GM12878 (cell line): Measurements from ENCODE around the gene C17orf107. TPM values are rescaled to one million over a fixed set of nuclear protein-coding genes. Genes with fewer than 3 reads are reported as not detected.

Experiments
- ATAC-seq: fragments of 200-7000 bp; cut with Tn5 transposase; 3 replicates; pipeline ENCODE4 v1.9.1; 2020; ENCODE audit warnings: mild to moderate bottlenecking, moderate library complexity
- BruUV-seq: library from RNA; stranded (reverse); fragments of 400-500 nt; replicated peaks from 2 replicates; lab custom pipeline; 2021; lab: Mats Ljungman, UMichigan
- CTCF ChIA-PET: fragments of 300-600 bp; sonication (Branson Sonifier 250); formaldehyde crosslinking; extraction: SDS; loops from one replicate; lab custom pipeline; 2021; ENCODE audit warnings: inconsistent platforms; lab: Yijun Ruan, JAX
- POLR2A ChIA-PET: fragments of 350-600 bp; formaldehyde crosslinking; extraction: SDS; loops from one replicate; lab custom pipeline; 2021; ENCODE audit warnings: inconsistent platforms; lab: Charles Lee
- RAD21 ChIA-PET: fragments of 300-600 bp; sonication (Branson Sonifier 250); formaldehyde crosslinking; loops from one replicate; lab custom pipeline; 2023; ENCODE audit warnings: antibody characterized with exemption; ENCODE audit not compliant: unreplicated experiment; lab: Charles Lee
- SMC1A ChIA-PET: fragments of 300-600 bp; sonication (Branson Sonifier 250); formaldehyde crosslinking; loops from one replicate; lab custom pipeline; 2023; ENCODE audit not compliant: unreplicated experiment, uncharacterized antibody; lab: Charles Lee
- DNase-seq: peaks from one replicate; pipeline ENCODE4 v3.0.0-alpha.2; 2011; ENCODE audit warnings: low read depth, low spot score
- FAIRE-seq: peaks from 3 replicates; lab custom pipeline; 2011; peaks lifted over from hg19 to GRCh38; lab: Jason Lieb, UNC
- H2AFZ ChIP-seq: 2 replicates; pipeline ENCODE4 v1.6.0; 2011; ENCODE audit warnings: low read depth, low read length, control low read depth; ENCODE audit not compliant: control insufficient read depth
- H3K27ac ChIP-seq: 2 replicates; pipeline ENCODE4 v1.5.1; 2011; ENCODE audit warnings: control low read depth; ENCODE audit not compliant: control insufficient read depth, insufficient read depth
- H3K27me3 ChIP-seq, 2 experiments: replicated peaks in 1 of 2; 2 replicates each; pipeline versions ENCODE4 v1.6.0 to v1.6.1; 2011; ENCODE audit warnings: low read length in 1 of 2; ENCODE audit not compliant: control insufficient read depth in 2 of 2, insufficient read depth in 2 of 2
- H3K36me3 ChIP-seq, 2 experiments: 2 replicates each; pipeline ENCODE4 v1.5.1; 2011; ENCODE audit warnings: low read length in 1 of 2; ENCODE audit not compliant: control insufficient read depth in 2 of 2, insufficient read depth in 2 of 2
- H3K4me1 ChIP-seq: 2 replicates; pipeline ENCODE4 v1.6.1; 2011; ENCODE audit warnings: mild to moderate bottlenecking, low read length, moderate library complexity, mixed read lengths; ENCODE audit not compliant: control insufficient read depth, insufficient read depth
- H3K4me2 ChIP-seq: 2 replicates; pipeline ENCODE4 v1.6.0; 2011; ENCODE audit warnings: control low read depth; ENCODE audit not compliant: control insufficient read depth, insufficient read depth
- H3K4me3 ChIP-seq: fragments of 200-600 bp; sonication (generic); 2 replicates; pipeline ENCODE4 v1.5.1; 2016
- H3K79me2 ChIP-seq: 2 replicates; pipeline ENCODE4 v1.6.0; 2011; ENCODE audit warnings: low read length; ENCODE audit not compliant: control insufficient read depth, insufficient read depth
- H3K9ac ChIP-seq: 2 replicates; pipeline ENCODE4 v1.8.0; 2011; ENCODE audit warnings: low read length, control low read depth, mixed read lengths; ENCODE audit not compliant: control insufficient read depth, insufficient read depth
- H3K9me3 ChIP-seq: replicated peaks from 3 replicates; pipeline ENCODE4 v1.5.1; 2011; ENCODE audit warnings: mild to moderate bottlenecking, low read length; ENCODE audit not compliant: control insufficient read depth, insufficient read depth
- H4K20me1 ChIP-seq: 2 replicates; pipeline ENCODE4 v1.6.0; 2011; ENCODE audit not compliant: control insufficient read depth, insufficient read depth
- BCL3 ChIP-seq: IDR thresholded peaks from 2 replicates; pipeline ENCODE4 v1.6.1; 2011; ENCODE audit warnings: borderline replicate concordance, low read depth, mild to moderate bottlenecking, moderate library complexity, low read length; ENCODE audit not compliant: insufficient read depth, poor library complexity, severe bottlenecking
- CBX3 ChIP-seq: fragments of 200-600 bp; sonication (generic); IDR thresholded peaks from 2 replicates; pipeline ENCODE4 v1.6.1; 2016; ENCODE audit warnings: low read depth, borderline replicate concordance
- CBX5 ChIP-seq: sonication (generic); IDR thresholded peaks from 2 replicates; pipeline ENCODE4 v1.6.1; 2016; ENCODE audit warnings: low read depth, moderate library complexity, mild to moderate bottlenecking, inconsistent platforms
- KAT2A ChIP-seq: conservative IDR thresholded peaks from 2 replicates; pipeline ENCODE4 v1.6.1; 2011; ENCODE audit warnings: low read depth, low read length; ENCODE audit not compliant: control insufficient read depth
- KDM1A ChIP-seq: fragments of 200-600 bp; sonication (generic); IDR thresholded peaks from 2 replicates; pipeline ENCODE4 v1.6.1; 2016; ENCODE audit warnings: borderline replicate concordance
- NR2C1 ChIP-seq: fragments of 450-650 bp; IDR thresholded peaks from 2 replicates; pipeline ENCODE4 v1.6.1; 2017; ENCODE audit warnings: antibody characterized with exemption, mild to moderate bottlenecking, moderate library complexity
- PAX8 ChIP-seq: fragments of 450-650 bp; IDR thresholded peaks from 2 replicates; pipeline ENCODE4 v1.6.1; 2017; ENCODE audit warnings: mild to moderate bottlenecking, moderate library complexity
- RB1 ChIP-seq: fragments of 450-650 bp; formaldehyde crosslinking; IDR thresholded peaks from 2 replicates; pipeline ENCODE4 v1.6.1; 2017; ENCODE audit warnings: mild to moderate bottlenecking, borderline replicate concordance
- SPI1 ChIP-seq: IDR thresholded peaks from 2 replicates; pipeline ENCODE4 v1.6.1; 2011; ENCODE audit warnings: low read depth, mild to moderate bottlenecking, low read length, moderate library complexity, borderline replicate concordance; ENCODE audit not compliant: insufficient read depth
- TARDBP ChIP-seq: IDR thresholded peaks from 2 replicates; pipeline ENCODE4 v1.6.1; 2016; ENCODE audit warnings: borderline replicate concordance
- ZNF24 ChIP-seq: fragments of 450-650 bp; IDR thresholded peaks from 2 replicates; pipeline ENCODE4 v1.6.1; 2017; ENCODE audit warnings: antibody characterized with exemption, mild to moderate bottlenecking
- ZNF592 ChIP-seq: fragments of 450-650 bp; IDR thresholded peaks from 2 replicates; pipeline ENCODE4 v1.6.1; 2017; ENCODE audit warnings: mild to moderate bottlenecking, moderate library complexity
- ZSCAN29 ChIP-seq: fragments of 450-650 bp; IDR thresholded peaks from 2 replicates; pipeline ENCODE4 v1.6.1; 2017; ENCODE audit warnings: mild to moderate bottlenecking, moderate library complexity
- WGBS: methylation state at CpG from one replicate; pipeline ENCODE4 v1.1.6; 2016; ENCODE audit warnings: low lambda C conversion rate; ENCODE audit not compliant: insufficient replicate concordance, insufficient coverage; ENCODE audit errors: missing lambda C conversion rate; 5-methylcytosine and 5-hydroxymethylcytosine counted together
- in situ Hi-C: fragments of 300-500 bp; cut with MboI; formaldehyde crosslinking; loops from 9 replicates; pipeline ENCODE4 v1.14.3; 2018; ENCODE audit warnings: mixed read lengths
- intact Hi-C: fragments of 100-400 bp; cut with micrococcal nuclease; formaldehyde crosslinking; loops from one replicate; pipeline ENCODE4 v1.14.2; 2022; ENCODE audit not compliant: unreplicated experiment
- polyA plus RNA-seq, 11 experiments: library from polyadenylated mRNA; depleted of rRNA in 4 of 11; unstranded in 6 of 11; stranded (reverse) in 5 of 11; fragments of >200 nt; fragmentation: Nextera tagmentation in 4 of 11; fragmentation: Illumina TruSeq in 1 of 11; extraction: Ambion mirVana in 4 of 11; extraction: Trizol in 1 of 11; gene quantifications; 1 replicate in 1 of 11; 2 replicates in 10 of 11; pipeline versions ENCODE4 v1.2.1 to v1.2.3, GENCODE V29; 2011 to 2016; ENCODE audit warnings: inconsistent platforms in 2 of 11, missing spikeins in 2 of 11, low read depth in 1 of 11
- total RNA-seq, 4 experiments: library from RNA; depleted of rRNA in 3 of 4; stranded (reverse); fragments of >200 nt in 3 of 4; fragmentation: Illumina TruSeq in 1 of 4; extraction: Trizol in 1 of 4; gene quantifications; 2 replicates each; pipeline versions ENCODE4 v1.2.1 to v1.2.3, GENCODE V29; 2013 to 2021

C17orf107 gene
- total and polyA plus RNA-seq, 10 of the 15 experiments (the other 5 are each of a cell fraction or from before 2014, with no cell fraction given) = 0.05 to 0.46 (median 0.11) TPM; not detected in 3

GRCh38 chr17:4908711-4909496 lies 9.6 kb downstream of the C17orf107 start (continued):
- TF ChIP-seq TARDBP (no peak), ZNF592 (no peak)

- Histone ChIP-seq H3K9ac (no peak overlapping the region), H3K79me2 (no peaks in the 10 kb centered on the region), H3K36me3 (no peaks in the 10 kb centered on the region), H4K20me1 (no peaks in the 10 kb centered on the region), H3K4me1 (no peaks in the 10 kb centered on the region), H3K9me3 (no peaks in the 10 kb centered on the region), H3K4me2 (no peak overlapping the region), H3K27ac (no peak overlapping the region), H3K4me3 (no peak overlapping the region), H2AFZ (no peak overlapping the region), H3K27me3 (no peaks in the 10 kb centered on the region)
- CTCF ChIA-PET = interaction anchor here (1.0 to 1.5 kb wide), 3 partner anchors 8 to 149 kb away, joined by 3 to 6 read pairs (median 4); partner anchors contain the start of gene CHRNE
- intact Hi-C loops (no loop called here), in situ Hi-C loops (no loop called here)
- DNase-seq (no peak), FAIRE-seq (no peak), ATAC-seq (no peak)
- RAD21 ChIA-PET = interaction anchor here (0.8 to 2.0 kb wide), 3 partner anchors 33 to 147 kb away, joined by 3 to 10 read pairs (median 5); no protein-coding TSS in a partner anchor
- 11% methylated on average over 1 of the region's 1 CpG for WGBS
- POLR2A ChIA-PET = interaction anchor here (1.2 to 1.4 kb wide), 2 partner anchors 20 to 25 kb away, joined by 3 to 4 read pairs; partner anchors contain the start of genes RNF167 and SLC25A11
- SMC1A ChIA-PET = interaction anchor here (0.6 kb wide), 1 partner anchor 552 kb away, joined by 3 read pairs; no protein-coding TSS in a partner anchor
- BruUV-seq = no TSS peak
- TF ChIP-seq CBX5 (no peak), RB1 (no peak), KDM1A (no peak), NR2C1 (no peak), ZSCAN29 (no peak), CBX3 (no peak), SPI1 (no peak), ZNF24 (no peak), PAX8 (no peak), BCL3 (no peak), KAT2A (no peak)
Observed at GRCh38 chr17:4913994-4914393, 14.7 kb downstream of the C17orf107 start.
